Measurements from ENCODE around the gene PTPRM. TPM values are rescaled to one million over a fixed set of nuclear protein-coding genes. Genes with fewer than 3 reads are reported as not detected.
A peak's percentile ranks its signal among the peaks of the same experiment; 100 is the strongest.

Gene PTPRM
- total RNA-seq, 1 experiment from 2014 or later: 11.1 TPM

GRCh38 chr18:8358033-8358765, 791.1 kb downstream of the PTPRM start:
- ChIA-PET POLR2A (no interaction called here), CTCF (no interaction called here)
- DNase-seq (ENCODE audit: low spot score): no peak
- Mint-ChIP-seq H3K36me3 (no peaks in the 10 kb centered on the region), H3K4me1 (peaks cover 29% of the 10 kb centered on the region), H3K9me3 (no peaks in the 10 kb centered on the region; the same call in 1 of the 2 replicates), H3K27me3 (ENCODE audit: low read depth) (no peaks in the 10 kb centered on the region), H3K27ac (no peak overlapping the region), H3K4me3 (no peak overlapping the region)
- no peak for ATAC-seq
- TF ChIP-seq ZSCAN18 (CRISPR knock-in tag; IDR thresholded peaks at IDR 0.05): no peak
- TF ChIP-seq SMAD3 (CRISPR knock-in tag; IDR thresholded peaks at IDR 0.05; ENCODE audit: borderline replicate concordance): no peak
- no peak for TF ChIP-seq GTF2I (CRISPR knock-in tag; conservative IDR thresholded peaks at IDR 0.05)
- no peak for TF ChIP-seq E2F4 (CRISPR knock-in tag; IDR thresholded peaks at IDR 0.05; ENCODE audit: borderline replicate concordance, low read depth)
- no peak for TF ChIP-seq CTCF (IDR thresholded peaks at IDR 0.05)
- TF ChIP-seq ZBTB21 (CRISPR knock-in tag; IDR thresholded peaks at IDR 0.05; ENCODE audit: borderline replicate concordance): no peak
- no peak for TF ChIP-seq RORB (CRISPR knock-in tag; IDR thresholded peaks at IDR 0.05)

- POLR2A ChIA-PET: interaction anchor here (0.6 kb wide), 1 partner anchor 53 kb away, joined by 3 read pairs; no protein-coding TSS in a partner anchor
- no peaks in the 10 kb centered on the region for H3K36me3 Mint-ChIP-seq
- DNase-seq (ENCODE audit: low spot score) (peak; percentile 20), ATAC-seq (peak; percentile 66)
- H3K4me1 Mint-ChIP-seq: peaks cover 29% of the 10 kb centered on the region
- no peak overlapping the region for H3K4me3 Mint-ChIP-seq
- no peaks in the 10 kb centered on the region for H3K9me3 Mint-ChIP-seq
- no peaks in the 10 kb centered on the region for H3K27me3 Mint-ChIP-seq (ENCODE audit: low read depth)
- CTCF ChIA-PET: interaction anchor here (1.0 kb wide), 3 partner anchors 10 to 120 kb away, joined by 3 to 4 read pairs (median 3); no protein-coding TSS in a partner anchor
- no peak overlapping the region for H3K27ac Mint-ChIP-seq
- TF ChIP-seq HMGA2 (CRISPR knock-in tag; IDR thresholded peaks at IDR 0.05): no peak
- TF ChIP-seq FOXP4 (CRISPR knock-in tag; IDR thresholded peaks at IDR 0.05): no peak
- TF ChIP-seq FOXK1 (CRISPR knock-in tag; IDR thresholded peaks at IDR 0.05): no peak
- no peak for TF ChIP-seq SOX15 (CRISPR knock-in tag; IDR thresholded peaks at IDR 0.05)
- no peak for TF ChIP-seq CREM (CRISPR knock-in tag; IDR thresholded peaks at IDR 0.05)
- TF ChIP-seq NR2C2 (CRISPR knock-in tag; IDR thresholded peaks at IDR 0.05): no peak
- no peak for TF ChIP-seq NR1H2 (CRISPR knock-in tag; IDR thresholded peaks at IDR 0.05)
- no peak for TF ChIP-seq IRF1 (CRISPR knock-in tag; IDR thresholded peaks at IDR 0.05)
- no peak for TF ChIP-seq ETV6 (CRISPR knock-in tag; IDR thresholded peaks at IDR 0.05)
- no peak for TF ChIP-seq SMAD3 (CRISPR knock-in tag; IDR thresholded peaks at IDR 0.05; ENCODE audit: borderline replicate concordance)
- no peak for TF ChIP-seq ZNF263 (CRISPR knock-in tag; IDR thresholded peaks at IDR 0.05; ENCODE audit: low read depth)
- TF ChIP-seq E2F1 (CRISPR knock-in tag; IDR thresholded peaks at IDR 0.05): no peak
- TF ChIP-seq GABPB1 (CRISPR knock-in tag; IDR thresholded peaks at IDR 0.05): no peak
- no peak for TF ChIP-seq ATF6 (CRISPR knock-in tag; IDR thresholded peaks at IDR 0.05)
- no peak for TF ChIP-seq CDX4 (CRISPR knock-in tag; IDR thresholded peaks at IDR 0.05; ENCODE audit: borderline replicate concordance)
- no peak for TF ChIP-seq ZNF396 (CRISPR knock-in tag; IDR thresholded peaks at IDR 0.05; ENCODE audit: borderline replicate concordance)
- TF ChIP-seq ZNF416 (CRISPR knock-in tag; IDR thresholded peaks at IDR 0.05): no peak
- no peak for TF ChIP-seq ZNF671 (CRISPR knock-in tag; IDR thresholded peaks at IDR 0.05)
- no peak for TF ChIP-seq ZNF423 (CRISPR knock-in tag; IDR thresholded peaks at IDR 0.05)
These were observed 792.0 kb downstream of the PTPRM start for GRCh38 chr18:8359076-8359475.
